NCI-H2081 treated with DMSO at 0.1 percent for 48 hours (cell line): ENCODE measurements around the gene POLRMT.
A peak's percentile ranks its signal among the peaks of the same experiment; 100 is the strongest.
"Not testable (repeated sequence)": the region's sequence is repeated elsewhere in the genome, so short reads cannot be mapped to it uniquely, and the experiment has no call there.

Experiments used
- DNase-seq: peaks from one replicate; lab custom pipeline; 2025; lab: John Stamatoyannopoulos, UW

POLRMT gene

DNA sequence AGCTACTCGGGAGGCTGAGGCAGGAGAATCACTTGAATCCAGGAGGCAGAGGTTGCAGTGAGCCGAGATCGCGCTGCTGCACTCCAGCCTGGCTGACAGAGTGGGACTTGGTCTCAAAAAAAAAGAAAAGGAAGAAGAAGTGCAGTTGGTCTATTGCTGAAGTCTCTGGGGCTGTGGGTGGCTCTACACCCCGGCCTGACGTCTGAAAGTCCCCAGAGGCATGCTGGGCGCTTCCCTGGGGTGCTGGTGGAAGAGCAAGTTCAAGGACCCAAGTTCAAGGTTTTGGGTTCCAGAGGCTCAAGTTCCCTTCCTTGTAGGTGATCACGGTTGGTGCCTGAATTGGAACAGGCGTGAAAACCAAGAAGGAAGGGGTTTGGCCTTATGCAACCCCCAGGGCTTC lies 39.8 kb downstream of the POLRMT start:
- DNase-seq: no peak

DNA sequence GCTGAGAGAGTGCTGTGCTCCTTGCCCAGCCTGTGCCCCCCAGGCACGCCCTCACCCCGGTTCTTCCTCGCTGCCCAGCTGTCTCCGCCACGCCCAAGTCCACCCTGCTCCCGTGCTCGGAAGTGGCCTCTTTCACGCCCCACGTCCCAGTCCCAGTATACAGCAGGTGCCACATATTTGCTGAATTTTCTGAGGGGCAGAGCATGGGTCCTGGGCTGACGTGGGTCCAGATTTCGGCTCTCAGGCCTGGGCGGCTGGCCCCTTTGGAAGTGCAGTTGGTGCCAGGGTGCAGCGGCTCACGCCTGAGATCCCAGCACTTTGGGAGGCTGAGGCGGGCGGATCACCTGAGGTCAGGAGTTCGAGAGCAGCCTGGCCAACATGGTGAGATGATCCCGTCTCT lies 40.3 kb downstream of the POLRMT start:
- no peak for DNase-seq

GRCh38 chr19:592101-592500 lies 41.2 kb downstream of the POLRMT start:
- DNase-seq: no peak

DNA sequence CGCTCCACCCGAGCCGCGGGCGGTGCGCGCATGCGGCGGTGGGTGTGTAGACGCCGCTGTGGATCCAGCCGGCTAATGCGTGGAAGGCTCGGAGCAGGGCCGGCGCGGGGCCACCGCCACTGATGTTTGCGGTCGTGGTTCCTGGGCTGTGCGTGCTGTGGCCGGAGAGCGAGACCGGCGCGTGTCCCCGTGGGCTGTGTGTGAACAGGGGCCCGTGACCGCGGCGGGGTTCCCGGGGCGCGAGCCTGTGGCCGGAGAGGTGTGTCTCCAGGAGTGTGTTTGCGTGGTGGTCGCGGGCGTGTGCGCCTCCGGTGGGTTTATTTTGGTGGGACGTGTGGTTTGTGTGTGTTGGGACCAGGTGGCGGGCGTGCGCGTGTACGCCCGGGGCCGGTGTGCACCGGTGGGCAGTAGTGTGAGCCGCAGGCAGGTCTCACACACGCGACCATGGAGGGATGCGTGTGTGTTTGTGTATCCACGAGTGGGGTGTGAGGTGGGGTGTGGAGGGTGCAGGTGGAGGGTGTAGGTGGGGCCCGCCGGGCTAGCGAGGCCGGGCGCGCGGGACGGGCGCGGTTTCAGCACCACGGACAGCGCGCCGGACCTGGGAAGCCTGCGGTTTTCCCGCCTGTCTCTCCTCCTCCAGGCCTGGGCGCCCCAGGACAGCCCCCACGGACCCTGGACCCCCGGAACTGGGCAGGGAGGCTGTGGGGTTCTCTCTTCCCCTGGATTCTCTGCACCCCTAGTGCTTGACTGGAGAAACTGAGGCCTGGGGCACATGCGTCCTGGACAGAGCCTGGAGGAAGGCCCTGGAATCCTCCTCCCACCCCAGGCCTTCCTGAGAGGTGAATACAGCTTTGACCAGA lies 42.0 kb downstream of the POLRMT start:
- DNase-seq: no peak

- DNase-seq: no peak
Observed at GRCh38 chr19:590750-591098, 42.6 kb downstream of the POLRMT start.

DNA sequence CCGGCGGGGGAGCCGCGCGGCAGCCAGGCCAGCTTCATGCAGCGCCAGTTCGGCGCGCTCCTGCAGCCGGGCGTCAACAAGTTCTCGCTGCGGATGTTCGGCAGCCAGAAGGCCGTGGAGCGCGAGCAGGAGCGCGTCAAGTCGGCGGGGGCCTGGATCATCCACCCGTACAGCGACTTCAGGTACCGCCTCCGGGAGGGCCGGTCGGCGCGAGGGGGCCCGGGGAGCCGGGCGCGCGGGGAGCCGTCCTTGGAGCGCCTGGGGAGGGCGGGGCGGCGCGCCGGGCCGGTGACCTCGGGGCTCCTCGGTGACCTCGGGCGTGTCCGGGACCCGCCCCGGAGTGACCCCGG lies 43.0 kb downstream of the POLRMT start:
- DNase-seq: no peak

DNA sequence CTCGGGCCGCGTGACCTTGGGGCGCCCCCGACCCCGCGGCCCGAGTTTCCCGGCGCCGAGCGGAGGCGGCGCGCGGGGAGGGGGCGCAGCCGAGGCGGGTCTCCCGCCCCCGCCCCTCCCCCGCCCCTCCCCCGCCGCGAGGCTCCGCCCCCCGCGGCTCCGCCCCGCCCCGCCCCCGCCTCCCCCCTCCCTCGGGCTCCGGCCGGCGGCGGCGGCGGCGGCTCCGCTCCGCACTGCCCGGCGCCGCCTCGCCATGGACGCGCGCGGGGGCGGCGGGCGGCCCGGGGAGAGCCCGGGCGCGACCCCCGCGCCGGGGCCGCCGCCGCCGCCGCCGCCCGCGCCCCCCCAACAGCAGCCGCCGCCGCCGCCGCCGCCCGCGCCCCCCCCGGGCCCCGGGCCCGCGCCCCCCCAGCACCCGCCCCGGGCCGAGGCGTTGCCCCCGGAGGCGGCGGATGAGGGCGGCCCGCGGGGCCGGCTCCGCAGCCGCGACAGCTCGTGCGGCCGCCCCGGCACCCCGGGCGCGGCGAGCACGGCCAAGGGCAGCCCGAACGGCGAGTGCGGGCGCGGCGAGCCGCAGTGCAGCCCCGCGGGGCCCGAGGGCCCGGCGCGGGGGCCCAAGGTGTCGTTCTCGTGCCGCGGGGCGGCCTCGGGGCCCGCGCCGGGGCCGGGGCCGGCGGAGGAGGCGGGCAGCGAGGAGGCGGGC lies 43.5 kb downstream of the POLRMT start, which contains the start of gene HCN2:
Gene HCN2 (plus strand): TSS at position 189 of the 703 bp plus-strand sequence. CDS start 65 bp downstream, at position 254.
- DNase-seq: no peak

DNA sequence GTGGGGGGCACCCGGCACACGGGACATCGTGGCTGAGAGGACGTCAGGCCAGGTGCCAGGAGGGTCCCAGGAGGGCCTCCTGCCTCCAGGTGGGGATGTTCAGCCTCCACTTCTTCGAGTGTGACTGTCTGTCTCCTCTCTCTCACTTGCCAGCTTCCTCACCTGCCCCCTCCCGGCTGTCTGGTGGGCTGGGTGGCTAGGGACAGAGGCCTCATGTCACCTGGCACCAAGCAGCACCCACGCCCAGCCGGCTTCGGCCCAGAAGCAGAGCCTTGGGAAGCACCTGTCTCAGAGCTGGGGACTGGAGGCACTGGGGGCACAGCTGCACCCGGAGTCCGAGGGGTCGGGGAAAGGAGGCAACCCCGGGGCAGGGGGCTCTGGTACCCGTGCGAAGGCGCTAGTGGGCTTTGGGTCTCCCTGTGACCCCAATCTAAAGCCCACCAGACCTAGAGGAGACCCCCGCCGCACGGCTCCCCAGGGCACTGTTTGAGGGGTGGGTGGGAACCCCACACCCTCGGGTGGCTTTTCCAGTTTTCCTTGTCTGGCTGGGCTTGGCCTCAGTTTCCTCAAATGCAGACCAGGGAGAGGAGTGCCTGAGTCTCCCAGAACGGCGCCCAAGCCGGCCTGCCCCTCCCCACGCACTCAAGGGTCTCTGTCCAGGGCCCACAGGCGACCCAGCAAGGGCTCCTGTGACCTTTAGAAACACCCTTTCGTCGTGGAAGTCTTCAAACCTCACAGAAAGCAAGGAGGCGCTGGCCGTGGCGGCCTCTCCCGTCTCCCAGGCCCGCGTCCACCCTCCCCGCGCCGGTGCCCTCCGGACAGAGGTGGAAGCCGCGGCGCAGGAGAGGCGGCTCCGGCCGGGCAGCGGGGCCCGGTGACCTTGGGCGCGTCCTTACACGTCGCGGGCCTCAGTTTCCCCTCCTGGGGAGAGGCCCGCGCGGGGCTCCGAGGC lies 44.3 kb downstream of the POLRMT start:
- DNase-seq: peak; percentile 16

DNA sequence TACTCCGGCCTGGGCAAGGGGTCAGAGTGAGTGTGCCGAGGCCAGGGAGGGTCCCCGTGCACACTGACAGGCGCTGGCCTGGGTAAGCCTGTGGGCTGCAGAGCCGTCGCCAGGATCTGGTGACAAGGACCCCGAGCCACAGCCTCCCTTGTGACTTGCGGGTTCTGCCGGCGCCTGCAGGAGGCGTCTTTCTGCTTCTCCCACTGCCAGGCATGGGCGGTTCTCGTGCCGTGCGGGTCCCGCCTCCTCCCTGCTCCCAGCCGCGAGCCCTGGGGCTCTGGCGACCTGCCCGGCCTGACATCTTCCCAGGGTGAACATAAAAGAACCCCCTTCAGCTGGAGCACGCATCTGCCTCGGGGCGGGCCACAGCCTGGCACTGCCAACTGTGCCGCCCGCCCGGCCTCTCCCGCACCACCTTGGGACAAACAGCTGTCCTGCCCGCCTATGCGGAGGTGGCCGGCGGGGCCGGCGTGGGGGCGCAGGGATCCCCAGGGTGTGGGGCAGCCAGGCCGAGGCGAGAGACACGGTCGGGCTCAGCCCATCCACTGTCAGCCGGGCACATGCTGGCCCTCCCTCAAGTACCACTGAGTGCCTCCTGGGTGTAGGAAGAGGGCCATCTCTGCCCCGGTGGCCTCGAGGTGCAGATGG lies 45.1 kb downstream of the POLRMT start:
- DNase-seq: peak; percentile 86

DNA sequence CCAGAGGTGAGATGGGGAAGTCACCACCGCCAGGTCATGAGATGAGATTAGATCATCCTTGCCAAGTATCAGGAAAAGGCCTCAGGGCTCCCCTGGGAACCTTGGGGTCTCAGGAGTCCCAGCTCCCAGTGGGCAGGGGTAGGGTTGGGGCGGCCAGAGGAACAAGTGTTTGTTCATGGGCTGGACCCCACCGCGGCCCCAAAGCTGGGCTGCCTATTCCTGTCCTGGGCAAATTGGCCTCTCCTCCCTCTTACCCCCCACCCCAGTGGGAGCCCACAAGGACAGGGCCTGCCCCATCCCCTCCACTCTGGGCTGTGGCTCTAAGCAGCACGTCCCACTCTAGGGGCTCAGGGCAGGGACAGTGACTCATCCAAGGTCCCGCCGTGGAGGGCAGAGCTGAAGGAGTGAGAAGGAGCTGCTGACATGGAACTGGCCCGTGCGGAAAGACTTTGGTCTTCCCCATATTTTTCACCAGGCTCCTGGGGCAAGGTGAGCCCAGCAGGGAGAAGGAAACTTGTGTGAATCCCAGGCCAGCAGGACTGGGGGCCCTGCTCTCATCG lies 47.7 kb downstream of the POLRMT start:
- DNase-seq: no peak

DNA sequence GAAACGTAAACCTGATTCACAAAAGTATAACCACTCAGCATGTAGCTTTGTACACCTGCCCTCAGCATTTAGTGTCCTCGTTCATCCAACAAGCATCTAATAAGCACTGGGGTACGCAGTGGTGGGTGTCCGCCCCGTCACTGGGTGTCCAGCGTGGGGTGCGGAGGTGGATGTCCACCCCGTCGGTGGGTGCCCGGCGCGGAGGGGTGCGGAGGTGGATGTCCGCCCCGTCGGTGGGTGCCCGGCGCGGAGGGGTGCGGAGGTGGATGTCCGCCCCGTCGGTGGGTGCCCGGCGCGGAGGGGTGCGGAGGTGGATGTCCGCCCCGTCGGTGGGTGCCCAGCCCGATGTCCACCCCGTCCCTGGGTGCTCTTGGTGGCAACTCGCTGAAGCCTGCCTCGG lies 48.2 kb downstream of the POLRMT start:
- DNase-seq: not testable (repeated sequence)

DNA sequence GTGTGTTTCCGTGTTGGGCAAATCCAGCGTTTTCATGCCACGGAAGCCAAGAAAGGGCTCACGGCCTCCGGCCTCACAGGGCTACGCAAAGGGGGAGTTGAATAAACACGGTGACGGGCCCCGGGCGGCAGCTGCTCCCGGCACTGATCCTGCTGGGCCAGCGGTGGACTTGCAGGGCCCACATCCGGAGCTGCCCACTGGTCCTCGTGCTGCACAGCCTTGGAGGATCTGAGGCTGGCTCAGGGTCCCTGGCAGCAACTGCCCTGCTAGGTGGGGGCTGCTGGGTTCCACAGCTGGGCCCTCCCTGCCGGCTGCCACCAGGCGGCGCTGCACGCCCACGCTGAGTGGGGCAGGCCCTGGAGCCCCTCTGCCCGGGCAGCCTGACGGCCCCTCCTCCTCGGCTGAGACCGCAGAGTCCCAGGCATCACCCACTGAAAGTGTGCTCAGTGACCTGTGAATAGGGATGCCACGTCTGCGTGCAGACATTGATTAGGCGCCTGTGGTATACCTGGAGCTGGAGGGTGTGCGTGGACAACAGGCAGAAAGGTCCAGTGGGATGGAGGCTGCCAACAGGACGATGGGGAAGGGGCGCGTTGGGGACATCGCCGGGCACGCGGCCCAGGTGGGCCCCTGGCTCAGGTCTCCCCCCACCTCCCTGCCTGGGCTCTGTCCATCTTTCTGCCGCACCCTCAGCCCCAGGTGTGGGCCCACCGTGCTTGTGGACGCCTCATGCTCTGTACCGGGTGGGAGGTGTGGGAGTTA lies 48.9 kb downstream of the POLRMT start:
- no peak for DNase-seq

DNA sequence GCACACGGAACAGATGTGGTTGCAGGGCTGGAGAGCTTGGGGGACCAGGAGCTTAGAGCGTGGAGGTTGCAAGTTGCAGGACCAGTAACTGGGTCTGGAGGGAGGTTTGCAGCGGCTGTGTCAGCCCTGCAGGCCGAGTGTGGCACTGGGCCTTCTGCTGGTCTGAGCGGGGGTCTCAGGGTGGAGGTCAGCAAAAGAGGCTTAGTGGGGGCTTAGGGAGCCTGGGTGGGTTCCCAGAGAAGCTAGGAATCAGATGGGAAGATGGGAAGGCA lies 49.4 kb downstream of the POLRMT start:
- no peak for DNase-seq

- DNase-seq: no peak
Observed at GRCh38 chr19:583198-583967, 50.0 kb downstream of the POLRMT start.

DNA sequence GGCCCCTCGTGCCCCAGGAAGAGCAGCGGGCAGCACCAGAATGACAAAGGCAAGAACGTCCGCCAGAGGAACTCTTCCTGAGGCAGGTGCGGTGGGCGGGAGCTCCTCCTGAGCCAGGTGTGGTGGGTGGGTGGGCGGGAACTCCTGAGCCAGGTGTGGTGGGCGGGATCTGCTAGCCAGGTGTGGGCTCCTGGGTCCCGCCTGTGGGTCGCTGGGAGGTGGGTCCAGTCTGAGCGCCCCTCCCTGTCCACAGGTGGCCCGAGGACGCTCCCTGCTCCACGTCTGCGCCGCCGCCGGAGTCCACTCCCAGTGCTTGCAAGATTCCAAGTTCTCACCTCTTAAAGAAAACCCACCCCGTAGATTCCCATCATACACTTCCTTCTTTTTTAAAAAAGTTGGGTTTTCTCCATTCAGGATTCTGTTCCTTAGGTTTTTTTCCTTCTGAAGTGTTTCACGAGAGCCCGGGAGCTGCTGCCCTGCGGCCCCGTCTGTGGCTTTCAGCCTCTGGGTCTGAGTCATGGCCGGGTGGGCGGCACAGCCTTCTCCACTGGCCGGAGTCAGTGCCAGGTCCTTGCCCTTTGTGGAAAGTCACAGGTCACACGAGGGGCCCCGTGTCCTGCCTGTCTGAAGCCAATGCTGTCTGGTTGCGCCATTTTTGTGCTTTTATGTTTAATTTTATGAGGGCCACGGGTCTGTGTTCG lies 50.7 kb downstream of the POLRMT start:
- no peak for DNase-seq

DNA sequence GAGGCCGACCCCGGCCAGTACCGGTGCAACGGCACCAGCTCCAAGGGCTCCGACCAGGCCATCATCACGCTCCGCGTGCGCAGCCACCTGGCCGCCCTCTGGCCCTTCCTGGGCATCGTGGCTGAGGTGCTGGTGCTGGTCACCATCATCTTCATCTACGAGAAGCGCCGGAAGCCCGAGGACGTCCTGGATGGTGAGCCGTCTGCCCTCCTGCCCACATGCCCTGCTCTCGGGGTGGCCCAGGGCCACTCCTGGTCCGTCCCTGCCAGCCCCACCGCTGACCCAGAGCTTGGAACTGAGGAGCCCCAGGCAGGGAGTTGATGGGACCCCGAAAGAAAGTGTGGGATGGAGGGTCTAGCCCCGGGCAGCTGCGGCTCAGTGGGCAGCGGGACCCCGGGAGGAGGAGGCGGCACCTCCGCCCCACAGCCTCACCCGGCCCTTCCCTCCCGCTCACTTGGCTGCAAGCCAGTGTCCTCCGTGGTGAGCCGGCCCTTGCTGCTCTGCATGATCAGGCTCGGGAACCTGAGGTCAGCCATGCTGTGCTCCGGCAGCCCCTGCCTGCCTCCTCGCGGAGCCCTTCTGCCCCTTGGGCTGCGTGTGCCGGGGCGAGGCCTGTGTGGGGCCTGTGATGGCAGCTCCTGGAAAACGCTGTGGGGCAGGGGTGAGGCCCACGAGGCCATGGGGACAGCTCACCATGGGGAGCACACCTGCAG lies 51.8 kb downstream of the POLRMT start:
- no peak for DNase-seq

GRCh38 chr19:580274-580835 lies 53.0 kb downstream of the POLRMT start:
- no peak for DNase-seq

- DNase-seq: no peak
Observed at GRCh38 chr19:579842-580155, 53.5 kb downstream of the POLRMT start.
